GM19463 (cell line): Measurements from ENCODE around the gene GBP1.
A peak's percentile ranks its signal among the peaks of the same experiment; 100 is the strongest.
"Not testable (repeated sequence)": the region's sequence is repeated elsewhere in the genome, so short reads cannot be mapped to it uniquely, and the experiment has no call there.

Experiments
- ATAC-seq: cut with Tn5 transposase; IDR thresholded peaks from one replicate; pipeline ENCODE4 v1.9.1; 2021; ENCODE audit warnings: mild to moderate bottlenecking, moderate library complexity; ENCODE audit not compliant: unreplicated experiment

GBP1 gene

GRCh38 chr1:89060091-89060490 lies 4.9 kb downstream of the GBP1 start:
- ATAC-seq = no peak

GRCh38 chr1:89051955-89052312 lies 13.1 kb downstream of the GBP1 start:
- ATAC-seq = no peak

GRCh38 chr1:89051300-89051954 lies 13.6 kb downstream of the GBP1 start:
- ATAC-seq = no peak

GRCh38 chr1:89050649-89051033 lies 14.4 kb downstream of the GBP1 start:
- ATAC-seq = no peak

GRCh38 chr1:89049901-89050648 lies 14.9 kb downstream of the GBP1 start:
- ATAC-seq = not testable (repeated sequence)

- not testable (repeated sequence) for ATAC-seq
Observed at GRCh38 chr1:89049187-89049586, 15.8 kb downstream of the GBP1 start.

- no peak for ATAC-seq
Observed at GRCh38 chr1:89047734-89048133, 17.3 kb downstream of the GBP1 start.

GRCh38 chr1:89046318-89047183 lies 18.5 kb downstream of the GBP1 start:
- ATAC-seq = peak; percentile 85

GRCh38 chr1:89044970-89045721 lies 19.9 kb downstream of the GBP1 start:
- ATAC-seq = no peak

- no peak for ATAC-seq
Observed at GRCh38 chr1:89043940-89044339, 21.1 kb downstream of the GBP1 start.

GRCh38 chr1:89042491-89042890 lies 22.5 kb downstream of the GBP1 start:
- no peak for ATAC-seq

GRCh38 chr1:89041721-89042120 lies 23.3 kb downstream of the GBP1 start:
- ATAC-seq = no peak

- peak; percentile 96 for ATAC-seq
Observed at GRCh38 chr1:89041119-89041641, 23.8 kb downstream of the GBP1 start.

GRCh38 chr1:89040315-89040626 lies 24.7 kb downstream of the GBP1 start:
- no peak for ATAC-seq

- no peak for ATAC-seq
Observed at GRCh38 chr1:89037186-89037585, 27.8 kb downstream of the GBP1 start.

GRCh38 chr1:89035080-89035479 lies 29.9 kb downstream of the GBP1 start:
- ATAC-seq = no peak

GRCh38 chr1:89034004-89034403 lies 31.0 kb downstream of the GBP1 start:
- not testable (repeated sequence) for ATAC-seq

GRCh38 chr1:89029051-89029450 lies 36.0 kb downstream of the GBP1 start:
- ATAC-seq = not testable (repeated sequence)

- no peak for ATAC-seq
Observed at GRCh38 chr1:89025928-89026327, 39.1 kb downstream of the GBP1 start.

- no peak for ATAC-seq
Observed at GRCh38 chr1:89023026-89023425, 42.0 kb downstream of the GBP1 start.
